ENCODE results near the gene TERT. TPM values are rescaled to one million over a fixed set of nuclear protein-coding genes. Genes with fewer than 3 reads are reported as not detected.

TERT gene
- total and polyA plus RNA-seq, 2 of the 8 experiments (the other 6 are each of a cell fraction or from before 2014, with no cell fraction given), result 13.1 to 23.1 TPM

- TF ChIP-seq, protein P1, sequence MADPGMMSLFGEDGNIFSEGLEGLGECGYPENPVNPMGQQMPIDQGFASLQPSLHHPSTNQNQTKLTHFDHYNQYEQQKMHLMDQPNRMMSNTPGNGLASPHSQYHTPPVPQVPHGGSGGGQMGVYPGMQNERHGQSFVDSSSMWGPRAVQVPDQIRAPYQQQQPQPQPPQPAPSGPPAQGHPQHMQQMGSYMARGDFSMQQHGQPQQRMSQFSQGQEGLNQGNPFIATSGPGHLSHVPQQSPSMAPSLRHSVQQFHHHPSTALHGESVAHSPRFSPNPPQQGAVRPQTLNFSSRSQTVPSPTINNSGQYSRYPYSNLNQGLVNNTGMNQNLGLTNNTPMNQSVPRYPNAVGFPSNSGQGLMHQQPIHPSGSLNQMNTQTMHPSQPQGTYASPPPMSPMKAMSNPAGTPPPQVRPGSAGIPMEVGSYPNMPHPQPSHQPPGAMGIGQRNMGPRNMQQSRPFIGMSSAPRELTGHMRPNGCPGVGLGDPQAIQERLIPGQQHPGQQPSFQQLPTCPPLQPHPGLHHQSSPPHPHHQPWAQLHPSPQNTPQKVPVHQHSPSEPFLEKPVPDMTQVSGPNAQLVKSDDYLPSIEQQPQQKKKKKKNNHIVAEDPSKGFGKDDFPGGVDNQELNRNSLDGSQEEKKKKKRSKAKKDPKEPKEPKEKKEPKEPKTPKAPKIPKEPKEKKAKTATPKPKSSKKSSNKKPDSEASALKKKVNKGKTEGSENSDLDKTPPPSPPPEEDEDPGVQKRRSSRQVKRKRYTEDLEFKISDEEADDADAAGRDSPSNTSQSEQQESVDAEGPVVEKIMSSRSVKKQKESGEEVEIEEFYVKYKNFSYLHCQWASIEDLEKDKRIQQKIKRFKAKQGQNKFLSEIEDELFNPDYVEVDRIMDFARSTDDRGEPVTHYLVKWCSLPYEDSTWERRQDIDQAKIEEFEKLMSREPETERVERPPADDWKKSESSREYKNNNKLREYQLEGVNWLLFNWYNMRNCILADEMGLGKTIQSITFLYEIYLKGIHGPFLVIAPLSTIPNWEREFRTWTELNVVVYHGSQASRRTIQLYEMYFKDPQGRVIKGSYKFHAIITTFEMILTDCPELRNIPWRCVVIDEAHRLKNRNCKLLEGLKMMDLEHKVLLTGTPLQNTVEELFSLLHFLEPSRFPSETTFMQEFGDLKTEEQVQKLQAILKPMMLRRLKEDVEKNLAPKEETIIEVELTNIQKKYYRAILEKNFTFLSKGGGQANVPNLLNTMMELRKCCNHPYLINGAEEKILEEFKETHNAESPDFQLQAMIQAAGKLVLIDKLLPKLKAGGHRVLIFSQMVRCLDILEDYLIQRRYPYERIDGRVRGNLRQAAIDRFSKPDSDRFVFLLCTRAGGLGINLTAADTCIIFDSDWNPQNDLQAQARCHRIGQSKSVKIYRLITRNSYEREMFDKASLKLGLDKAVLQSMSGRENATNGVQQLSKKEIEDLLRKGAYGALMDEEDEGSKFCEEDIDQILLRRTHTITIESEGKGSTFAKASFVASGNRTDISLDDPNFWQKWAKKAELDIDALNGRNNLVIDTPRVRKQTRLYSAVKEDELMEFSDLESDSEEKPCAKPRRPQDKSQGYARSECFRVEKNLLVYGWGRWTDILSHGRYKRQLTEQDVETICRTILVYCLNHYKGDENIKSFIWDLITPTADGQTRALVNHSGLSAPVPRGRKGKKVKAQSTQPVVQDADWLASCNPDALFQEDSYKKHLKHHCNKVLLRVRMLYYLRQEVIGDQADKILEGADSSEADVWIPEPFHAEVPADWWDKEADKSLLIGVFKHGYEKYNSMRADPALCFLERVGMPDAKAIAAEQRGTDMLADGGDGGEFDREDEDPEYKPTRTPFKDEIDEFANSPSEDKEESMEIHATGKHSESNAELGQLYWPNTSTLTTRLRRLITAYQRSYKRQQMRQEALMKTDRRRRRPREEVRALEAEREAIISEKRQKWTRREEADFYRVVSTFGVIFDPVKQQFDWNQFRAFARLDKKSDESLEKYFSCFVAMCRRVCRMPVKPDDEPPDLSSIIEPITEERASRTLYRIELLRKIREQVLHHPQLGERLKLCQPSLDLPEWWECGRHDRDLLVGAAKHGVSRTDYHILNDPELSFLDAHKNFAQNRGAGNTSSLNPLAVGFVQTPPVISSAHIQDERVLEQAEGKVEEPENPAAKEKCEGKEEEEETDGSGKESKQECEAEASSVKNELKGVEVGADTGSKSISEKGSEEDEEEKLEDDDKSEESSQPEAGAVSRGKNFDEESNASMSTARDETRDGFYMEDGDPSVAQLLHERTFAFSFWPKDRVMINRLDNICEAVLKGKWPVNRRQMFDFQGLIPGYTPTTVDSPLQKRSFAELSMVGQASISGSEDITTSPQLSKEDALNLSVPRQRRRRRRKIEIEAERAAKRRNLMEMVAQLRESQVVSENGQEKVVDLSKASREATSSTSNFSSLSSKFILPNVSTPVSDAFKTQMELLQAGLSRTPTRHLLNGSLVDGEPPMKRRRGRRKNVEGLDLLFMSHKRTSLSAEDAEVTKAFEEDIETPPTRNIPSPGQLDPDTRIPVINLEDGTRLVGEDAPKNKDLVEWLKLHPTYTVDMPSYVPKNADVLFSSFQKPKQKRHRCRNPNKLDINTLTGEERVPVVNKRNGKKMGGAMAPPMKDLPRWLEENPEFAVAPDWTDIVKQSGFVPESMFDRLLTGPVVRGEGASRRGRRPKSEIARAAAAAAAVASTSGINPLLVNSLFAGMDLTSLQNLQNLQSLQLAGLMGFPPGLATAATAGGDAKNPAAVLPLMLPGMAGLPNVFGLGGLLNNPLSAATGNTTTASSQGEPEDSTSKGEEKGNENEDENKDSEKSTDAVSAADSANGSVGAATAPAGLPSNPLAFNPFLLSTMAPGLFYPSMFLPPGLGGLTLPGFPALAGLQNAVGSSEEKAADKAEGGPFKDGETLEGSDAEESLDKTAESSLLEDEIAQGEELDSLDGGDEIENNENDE (IDR thresholded peaks at IDR 0.05; ENCODE audit: insufficient replicate concordance, low read length), result no peak
These were observed 42.9 kb downstream of the TERT start (continued) for GRCh38 chr5:1251678-1252580.
